ENCODE results near the gene UNKL. TPM values are rescaled to one million over a fixed set of nuclear protein-coding genes. Genes with fewer than 3 reads are reported as not detected.

The UNKL gene
- total RNA-seq, 4 donors from 2014 or later = 15.2 to 86.4 (median 24.2) TPM

DNA sequence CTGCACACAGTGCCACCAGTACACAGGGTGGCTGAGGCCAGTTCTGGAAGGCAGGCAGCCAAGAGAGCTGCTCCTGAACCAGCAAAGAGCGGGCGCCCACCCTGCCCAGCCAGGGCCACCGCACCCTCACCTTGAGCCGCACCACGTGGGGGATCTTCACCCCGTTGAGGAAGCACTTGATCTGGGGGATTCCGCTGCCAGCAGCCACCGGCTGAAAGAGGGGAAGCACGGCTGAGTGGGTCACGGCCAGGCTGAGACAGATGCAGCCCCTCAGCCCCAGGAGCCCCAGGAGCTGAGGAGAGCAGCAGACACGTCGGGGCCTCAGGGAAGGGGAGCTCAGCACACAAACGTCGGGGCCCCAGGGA, 44.5 kb upstream of the UNKL start:
- intact Hi-C loops (cut with DNase I; ENCODE audit: low total_unique reads) = no loop called here
- peaks cover 0 to 4% (median 0%) of the 10 kb centered on the region in 4 donors for H3K4me1 ChIP-seq
- peaks cover 0 to 21% (median 5%) of the 10 kb centered on the region in 4 donors for H3K36me3 ChIP-seq
- TF ChIP-seq, protein P1, sequence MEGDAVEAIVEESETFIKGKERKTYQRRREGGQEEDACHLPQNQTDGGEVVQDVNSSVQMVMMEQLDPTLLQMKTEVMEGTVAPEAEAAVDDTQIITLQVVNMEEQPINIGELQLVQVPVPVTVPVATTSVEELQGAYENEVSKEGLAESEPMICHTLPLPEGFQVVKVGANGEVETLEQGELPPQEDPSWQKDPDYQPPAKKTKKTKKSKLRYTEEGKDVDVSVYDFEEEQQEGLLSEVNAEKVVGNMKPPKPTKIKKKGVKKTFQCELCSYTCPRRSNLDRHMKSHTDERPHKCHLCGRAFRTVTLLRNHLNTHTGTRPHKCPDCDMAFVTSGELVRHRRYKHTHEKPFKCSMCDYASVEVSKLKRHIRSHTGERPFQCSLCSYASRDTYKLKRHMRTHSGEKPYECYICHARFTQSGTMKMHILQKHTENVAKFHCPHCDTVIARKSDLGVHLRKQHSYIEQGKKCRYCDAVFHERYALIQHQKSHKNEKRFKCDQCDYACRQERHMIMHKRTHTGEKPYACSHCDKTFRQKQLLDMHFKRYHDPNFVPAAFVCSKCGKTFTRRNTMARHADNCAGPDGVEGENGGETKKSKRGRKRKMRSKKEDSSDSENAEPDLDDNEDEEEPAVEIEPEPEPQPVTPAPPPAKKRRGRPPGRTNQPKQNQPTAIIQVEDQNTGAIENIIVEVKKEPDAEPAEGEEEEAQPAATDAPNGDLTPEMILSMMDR (IDR thresholded peaks at IDR 0.05) = no peak
- TF ChIP-seq POLR2AphosphoS5 (IDR thresholded peaks at IDR 0.05) = no peak
- TF ChIP-seq EP300 (IDR thresholded peaks at IDR 0.05; ENCODE audit: low read depth) = no peak
- no peak for TF ChIP-seq POLR2A (IDR thresholded peaks at IDR 0.05)
- WGBS, 2 donors (ENCODE audit: low coverage in 1 of 2) = 88% methylated on average over 13 of the region's 14 CpGs; no CpG with 5 or more reads in 1 of the 2 donors
- in situ Hi-C loops (cut with MboI; ENCODE audit: low pct_ligation_motif_present in 1 of 4, low pct_unique_long_range_greater_than_20kb in 1 of 4, low sequenced_read_pairs in 3 of 4) = no loop called here
- H3K4me3 ChIP-seq = no peak overlapping the region
- no peaks in the 10 kb centered on the region for H3K27me3 ChIP-seq
- H3K27ac ChIP-seq = no peak overlapping the region
- H3K9me3 ChIP-seq = no peaks in the 10 kb centered on the region
- DNase-seq = no peak

DNA sequence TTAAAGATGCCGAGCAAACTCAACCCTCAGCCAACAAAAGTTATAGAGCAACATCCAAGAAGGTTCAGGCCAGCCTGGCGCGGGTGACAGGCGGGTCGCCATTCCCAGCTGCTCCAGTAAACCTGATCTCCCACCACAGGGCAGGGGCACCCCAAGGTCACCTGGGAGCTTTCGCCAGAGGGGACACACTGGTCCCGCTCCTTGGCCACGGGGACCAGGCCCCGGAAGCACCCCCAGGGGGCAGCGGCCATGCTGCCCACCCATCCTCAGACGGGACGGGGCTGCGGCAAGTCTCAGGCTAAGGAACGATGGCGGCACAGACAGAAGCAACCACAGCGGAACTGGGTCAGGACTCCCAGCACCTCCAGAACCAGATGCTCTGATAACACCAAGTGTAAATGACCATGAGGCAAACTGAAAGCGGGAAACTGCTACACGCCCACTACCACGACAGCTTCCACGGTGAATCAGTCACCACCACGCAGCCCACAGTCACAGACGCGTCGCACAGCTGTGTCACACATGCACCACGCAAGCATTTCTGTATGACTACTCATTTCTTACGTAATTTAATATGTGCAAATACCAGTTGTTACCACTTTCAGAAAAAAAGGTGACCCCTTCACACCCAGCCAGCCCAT, 44.0 kb upstream of the UNKL start:
- Histone ChIP-seq H3K4me3 (no peak overlapping the region), H3K36me3 (peaks cover 0 to 21% (median 5%) of the 10 kb centered on the region in 4 donors), H3K27me3 (no peaks in the 10 kb centered on the region), H3K27ac (no peak overlapping the region), H3K9me3 (no peaks in the 10 kb centered on the region), H3K4me1 (peaks cover 0 to 4% (median 0%) of the 10 kb centered on the region in 4 donors)
- intact Hi-C loops (cut with DNase I; ENCODE audit: low total_unique reads) = no loop called here
- TF ChIP-seq EP300 (IDR thresholded peaks at IDR 0.05; ENCODE audit: low read depth) (no peak), POLR2A (IDR thresholded peaks at IDR 0.05) (no peak), POLR2AphosphoS5 (IDR thresholded peaks at IDR 0.05) (no peak)
- TF ChIP-seq, protein P1 (IDR thresholded peaks at IDR 0.05) = no peak
- no peak for DNase-seq
- 92% methylated on average over 26 of the region's 26 CpGs; no CpG with 5 or more reads in 1 of the 2 donors for WGBS, 2 donors (ENCODE audit: low coverage in 1 of 2)
- in situ Hi-C loops (cut with MboI; ENCODE audit: low pct_ligation_motif_present in 1 of 4, low pct_unique_long_range_greater_than_20kb in 1 of 4, low sequenced_read_pairs in 3 of 4) = no loop called here

DNA sequence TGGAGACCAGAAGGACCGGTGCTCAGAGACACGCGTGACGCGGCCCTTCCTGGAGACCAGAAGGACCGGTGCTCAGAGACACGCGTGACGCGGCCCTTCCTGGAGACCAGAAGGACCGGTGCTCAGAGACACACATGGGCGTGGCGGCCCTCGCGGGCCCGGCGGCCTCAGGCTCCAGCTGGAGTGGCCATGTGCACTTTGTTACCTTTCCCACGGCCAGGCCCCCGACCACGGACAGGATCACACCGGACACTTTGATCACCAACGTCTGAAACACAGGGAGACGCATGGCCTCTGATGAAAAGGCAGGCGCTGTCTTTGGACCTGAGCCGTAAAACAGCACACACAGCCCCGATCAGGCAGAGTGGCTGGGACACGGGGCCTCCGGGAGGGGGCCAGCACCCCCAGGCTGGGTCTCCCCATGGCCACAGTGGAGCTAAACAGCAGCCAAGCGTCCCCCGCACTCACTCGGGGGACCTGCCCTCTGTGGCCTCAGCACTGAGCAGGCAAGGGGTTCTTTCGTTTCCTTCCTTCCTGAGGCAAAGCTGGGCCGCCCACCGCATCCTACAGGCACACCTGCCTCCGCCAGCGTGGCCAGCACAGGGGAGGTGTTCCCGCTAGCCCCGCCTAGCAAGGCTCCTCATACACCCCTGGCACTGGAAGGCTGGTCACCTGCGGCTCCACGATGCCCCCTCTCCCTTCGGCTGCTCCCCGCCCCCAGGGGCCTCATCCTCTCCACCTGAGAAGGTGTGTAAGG, 43.2 kb upstream of the UNKL start:
- in situ Hi-C loops (cut with MboI; ENCODE audit: low pct_ligation_motif_present in 1 of 4, low pct_unique_long_range_greater_than_20kb in 1 of 4, low sequenced_read_pairs in 3 of 4) = no loop called here
- TF ChIP-seq, protein P1 (IDR thresholded peaks at IDR 0.05) = no peak
- TF ChIP-seq EP300 (IDR thresholded peaks at IDR 0.05; ENCODE audit: low read depth) (no peak), POLR2AphosphoS5 (IDR thresholded peaks at IDR 0.05) (no peak), POLR2A (IDR thresholded peaks at IDR 0.05) (no peak)
- Histone ChIP-seq H3K9me3 (no peaks in the 10 kb centered on the region), H3K4me3 (no peak overlapping the region), H3K4me1 (peaks cover 0 to 4% (median 0%) of the 10 kb centered on the region in 4 donors), H3K36me3 (peaks cover 0 to 21% (median 5%) of the 10 kb centered on the region in 4 donors), H3K27ac (no peak overlapping the region), H3K27me3 (no peaks in the 10 kb centered on the region)
- no peak for DNase-seq
- 86% methylated on average over 42 of the region's 42 CpGs; no CpG with 5 or more reads in 1 of the 2 donors for WGBS, 2 donors (ENCODE audit: low coverage in 1 of 2)
- intact Hi-C loops (cut with DNase I; ENCODE audit: low total_unique reads) = no loop called here

DNA sequence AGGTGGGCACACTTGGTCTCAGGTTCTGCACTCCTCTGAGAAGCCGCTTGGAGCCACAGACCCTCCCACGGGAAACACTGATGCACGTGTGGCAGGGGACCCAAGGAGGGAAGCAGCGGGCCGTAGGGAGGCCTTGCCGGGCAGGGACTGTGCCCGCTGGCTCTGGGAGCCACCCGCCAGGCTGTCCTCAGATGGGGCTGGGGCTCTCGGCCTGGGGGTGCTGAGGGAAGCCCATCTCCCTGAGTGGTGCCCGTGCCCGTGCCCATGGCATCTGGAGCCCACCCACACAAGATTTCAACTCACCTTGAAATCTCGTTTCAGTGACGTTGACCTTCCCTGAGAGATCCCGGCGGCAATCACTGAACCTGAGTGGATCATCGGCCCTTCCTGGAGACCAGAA, 42.4 kb upstream of the UNKL start:
- H3K4me3 ChIP-seq = no peak overlapping the region
- no peak for TF ChIP-seq POLR2A (IDR thresholded peaks at IDR 0.05)
- TF ChIP-seq, protein P1 (IDR thresholded peaks at IDR 0.05) = no peak
- no peak for TF ChIP-seq EP300 (IDR thresholded peaks at IDR 0.05; ENCODE audit: low read depth)
- TF ChIP-seq POLR2AphosphoS5 (IDR thresholded peaks at IDR 0.05) = no peak
- no peak overlapping the region for H3K27ac ChIP-seq
- no peaks in the 10 kb centered on the region for H3K27me3 ChIP-seq
- H3K9me3 ChIP-seq = no peaks in the 10 kb centered on the region
- in situ Hi-C loops (cut with MboI; ENCODE audit: low pct_ligation_motif_present in 1 of 4, low pct_unique_long_range_greater_than_20kb in 1 of 4, low sequenced_read_pairs in 3 of 4) (no loop called here), intact Hi-C loops (cut with DNase I; ENCODE audit: low total_unique reads) (no loop called here)
- H3K36me3 ChIP-seq = peaks cover 0 to 21% (median 5%) of the 10 kb centered on the region in 4 donors
- H3K4me1 ChIP-seq = peaks cover 0 to 4% (median 0%) of the 10 kb centered on the region in 4 donors
- 84 to 93% methylated on average over 6 to 12 of the region's 16 CpGs for WGBS, 2 donors (ENCODE audit: low coverage in 1 of 2)
- no peak for DNase-seq
